ENCODE data around the gene CHST14. TPM values are rescaled to one million over a fixed set of nuclear protein-coding genes. Genes with fewer than 3 reads are reported as not detected.

Gene CHST14
- total RNA-seq, 1 experiment from 2014 or later: 14.3 TPM

DNA sequence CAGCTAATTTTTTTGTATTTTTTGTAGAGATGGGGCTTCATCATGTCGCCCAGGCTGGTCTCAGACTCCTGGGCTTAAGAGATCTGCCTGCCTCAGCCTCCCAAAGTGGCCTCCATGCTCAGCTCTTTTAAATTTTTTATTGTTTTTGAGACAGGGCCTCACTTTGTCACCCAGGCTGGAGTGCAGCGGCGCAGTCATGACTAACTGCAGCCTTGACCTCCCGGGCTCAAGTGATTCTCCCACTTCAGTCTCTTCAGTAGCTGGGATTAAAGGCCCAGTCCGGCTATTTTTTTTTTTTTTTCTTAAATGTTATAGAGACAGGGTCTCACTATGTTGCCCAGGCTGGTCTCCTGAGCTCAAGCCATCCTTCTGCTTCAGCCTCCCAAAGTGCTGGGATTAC is 45.1 kb upstream of the CHST14 start:
- TF ChIP-seq CTCF (conservative IDR thresholded peaks at IDR 0.05; ENCODE audit: low read depth, low read length) (no peak), EZH2 (IDR thresholded peaks at IDR 0.05; ENCODE audit: borderline replicate concordance, low read depth, low read length, poor library complexity, severe bottlenecking) (no peak)
- POLR2A ChIA-PET (ENCODE audit: low non-redundant PET): no interaction called here
- DNase-seq (ENCODE audit: low spot score): no peak
- CTCF ChIA-PET: no interaction called here
- no peaks in the 10 kb centered on the region for H3K27me3 ChIP-seq (replicated peaks; ENCODE audit: insufficient read depth, low read depth, low read length, poor library complexity)
- H3K27ac ChIP-seq (ENCODE audit: low read depth, low read length, poor library complexity, severe bottlenecking): no peak overlapping the region
- intact Hi-C loops (cut with micrococcal nuclease; ENCODE audit: unreplicated experiment): loop anchor here (10.0 kb wide), 1 partner anchor 381 kb away; no protein-coding TSS in a partner anchor
- no peaks in the 10 kb centered on the region for H3K9me3 ChIP-seq (ENCODE audit: low read depth, low read length, poor library complexity, severe bottlenecking)
- no peaks in the 10 kb centered on the region for H3K36me3 ChIP-seq (ENCODE audit: insufficient read depth, low read length, poor library complexity, severe bottlenecking)
- H3K4me1 ChIP-seq (ENCODE audit: insufficient read depth, low read length, poor library complexity, severe bottlenecking): peaks cover 16% of the 10 kb centered on the region
- no TSS peak for BruUV-seq (replicated peaks)
- H3K4me3 ChIP-seq (ENCODE audit: low read depth, low read length, poor library complexity, severe bottlenecking): no peak overlapping the region

- POLR2A ChIA-PET (ENCODE audit: low non-redundant PET): no interaction called here
- no TSS peak for BruUV-seq (replicated peaks)
Measured at GRCh38 chr15:40427188-40427587, 43.6 kb upstream of the CHST14 start.

DNA sequence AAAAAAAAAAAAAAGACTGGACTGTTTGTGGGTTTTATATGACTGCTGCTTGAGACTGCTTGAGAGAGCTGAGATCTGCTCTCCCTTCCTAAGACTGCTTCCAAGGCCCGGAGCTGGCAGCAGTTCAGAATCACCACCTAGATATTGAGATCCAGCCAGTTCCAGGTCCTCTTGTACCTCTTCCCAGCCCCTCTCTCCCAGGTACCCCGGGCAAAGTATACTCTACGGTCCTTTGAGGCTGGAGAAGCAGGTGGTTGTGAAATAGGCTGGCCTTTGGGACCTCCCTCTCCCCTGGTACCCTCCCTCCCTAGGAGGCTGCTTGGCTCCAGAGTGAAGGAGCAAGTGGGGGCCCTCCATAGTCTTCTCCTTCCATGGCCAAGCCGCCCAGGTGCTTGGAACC is 42.6 kb upstream of the CHST14 start:
- H3K27ac ChIP-seq (ENCODE audit: low read depth, low read length, poor library complexity, severe bottlenecking): no peak overlapping the region
- no peak for DNase-seq (ENCODE audit: low spot score)
- no peak overlapping the region for H3K4me3 ChIP-seq (ENCODE audit: low read depth, low read length, poor library complexity, severe bottlenecking)
- intact Hi-C loops (cut with micrococcal nuclease; ENCODE audit: unreplicated experiment): loop anchor here (10.0 kb wide), 1 partner anchor 383 kb away; no protein-coding TSS in a partner anchor
- peaks cover 17% of the 10 kb centered on the region for H3K4me1 ChIP-seq (ENCODE audit: insufficient read depth, low read length, poor library complexity, severe bottlenecking)
- H3K9me3 ChIP-seq (ENCODE audit: low read depth, low read length, poor library complexity, severe bottlenecking): no peaks in the 10 kb centered on the region
- TF ChIP-seq EZH2 (IDR thresholded peaks at IDR 0.05; ENCODE audit: borderline replicate concordance, low read depth, low read length, poor library complexity, severe bottlenecking): no peak
- POLR2A ChIA-PET (ENCODE audit: low non-redundant PET): no interaction called here
- CTCF ChIA-PET: no interaction called here
- no TSS peak for BruUV-seq (replicated peaks)
- no peaks in the 10 kb centered on the region for H3K27me3 ChIP-seq (replicated peaks; ENCODE audit: insufficient read depth, low read depth, low read length, poor library complexity)
- H3K36me3 ChIP-seq (ENCODE audit: insufficient read depth, low read length, poor library complexity, severe bottlenecking): no peaks in the 10 kb centered on the region

More at GRCh38 chr15:40427188-40427587, 43.6 kb upstream of the CHST14 start:
- TF ChIP-seq CTCF (conservative IDR thresholded peaks at IDR 0.05; ENCODE audit: low read depth, low read length): no peak
- no peak for TF ChIP-seq EZH2 (IDR thresholded peaks at IDR 0.05; ENCODE audit: borderline replicate concordance, low read depth, low read length, poor library complexity, severe bottlenecking)
- Histone ChIP-seq H3K27ac (ENCODE audit: low read depth, low read length, poor library complexity, severe bottlenecking) (no peak overlapping the region), H3K27me3 (replicated peaks; ENCODE audit: insufficient read depth, low read depth, low read length, poor library complexity) (no peaks in the 10 kb centered on the region), H3K4me3 (ENCODE audit: low read depth, low read length, poor library complexity, severe bottlenecking) (no peak overlapping the region), H3K36me3 (ENCODE audit: insufficient read depth, low read length, poor library complexity, severe bottlenecking) (no peaks in the 10 kb centered on the region), H3K4me1 (ENCODE audit: insufficient read depth, low read length, poor library complexity, severe bottlenecking) (peaks cover 17% of the 10 kb centered on the region), H3K9me3 (ENCODE audit: low read depth, low read length, poor library complexity, severe bottlenecking) (no peaks in the 10 kb centered on the region)
- intact Hi-C loops (cut with micrococcal nuclease; ENCODE audit: unreplicated experiment): loop anchor here (10.0 kb wide), 1 partner anchor 382 kb away; no protein-coding TSS in a partner anchor
- no peak for DNase-seq (ENCODE audit: low spot score)
- CTCF ChIA-PET: no interaction called here
